GM12891 (cell line): ENCODE results near the gene MRPS23.

Experiments
- POLR2A ChIP-seq: IDR thresholded peaks from 2 replicates; pipeline ENCODE4 v1.6.1; 2011; ENCODE audit warnings: low read depth, low read length, control low read depth
- TAF1 ChIP-seq: IDR thresholded peaks from 2 replicates; pipeline ENCODE4 v1.6.1; 2011; ENCODE audit warnings: low read depth, low read length, control low read depth

GRCh38 chr17:57874058-57874419, 24.2 kb upstream of the MRPS23 start:
- TF ChIP-seq TAF1 (no peak), POLR2A (no peak)
